Astrocyte of the hippocampus (primary cell): ENCODE data around the gene ALG5.

Experiments
- DNase-seq: peaks from one replicate; pipeline ENCODE4 v3.0.0; 2011; ENCODE audit warnings: low read depth, low spot score

The ALG5 gene, protein sequence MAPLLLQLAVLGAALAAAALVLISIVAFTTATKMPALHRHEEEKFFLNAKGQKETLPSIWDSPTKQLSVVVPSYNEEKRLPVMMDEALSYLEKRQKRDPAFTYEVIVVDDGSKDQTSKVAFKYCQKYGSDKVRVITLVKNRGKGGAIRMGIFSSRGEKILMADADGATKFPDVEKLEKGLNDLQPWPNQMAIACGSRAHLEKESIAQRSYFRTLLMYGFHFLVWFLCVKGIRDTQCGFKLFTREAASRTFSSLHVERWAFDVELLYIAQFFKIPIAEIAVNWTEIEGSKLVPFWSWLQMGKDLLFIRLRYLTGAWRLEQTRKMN

DNA sequence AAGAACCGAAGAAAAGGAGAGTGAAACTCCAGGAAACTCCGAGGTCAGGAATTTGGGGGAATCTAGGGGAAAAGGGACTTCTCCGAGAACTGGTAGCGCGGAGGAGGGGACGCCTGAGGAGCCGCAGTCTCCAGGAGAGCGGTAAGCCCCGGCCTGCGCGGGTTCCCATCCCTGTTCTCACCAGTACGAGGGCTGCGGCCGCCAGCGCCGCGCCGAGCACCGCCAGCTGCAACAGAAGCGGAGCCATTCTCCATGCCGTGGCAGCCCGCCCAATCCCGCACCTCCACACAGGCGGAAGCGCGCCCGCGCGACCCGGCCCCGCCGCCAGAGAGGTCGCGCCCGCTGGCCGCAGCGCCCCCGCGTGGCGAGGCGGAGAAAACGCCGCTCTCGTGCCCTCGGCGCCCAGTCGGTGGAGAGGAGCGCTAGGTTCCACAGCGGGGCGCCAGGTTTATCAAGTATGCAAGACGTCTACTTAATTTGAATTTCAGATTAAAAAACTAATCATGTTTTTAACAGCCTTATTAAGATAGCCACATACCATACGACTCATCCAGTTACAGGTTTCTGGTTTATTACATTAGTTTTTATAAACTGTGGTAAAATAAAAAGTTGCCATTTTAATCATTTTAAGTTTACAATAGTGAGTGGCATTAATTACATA lies at the start of gene ALG5:
TSS of gene ALG5 (minus strand) at position 287 of the 661 bp plus-strand sequence. CDS start at position 247, 40 bp downstream.
- peak; percentile 97 for DNase-seq

DNA sequence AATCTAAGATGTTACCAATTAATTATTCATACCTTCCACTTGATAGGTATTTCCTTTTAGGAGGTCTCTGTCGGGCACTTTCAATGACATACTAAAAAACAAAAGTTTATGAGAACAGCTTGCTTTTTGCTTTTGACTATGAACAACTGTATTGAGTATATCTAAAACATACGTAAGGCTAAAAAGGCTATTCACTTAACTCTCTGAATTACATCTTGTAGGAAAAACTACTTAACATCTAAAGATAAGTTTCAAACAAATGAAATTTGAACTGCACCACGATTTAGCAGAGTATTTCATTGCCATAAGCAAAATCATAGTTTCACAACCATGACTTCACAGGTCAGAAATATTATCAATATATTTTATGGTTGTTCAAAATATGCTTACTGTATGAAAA lies 48.7 kb upstream of the ALG5 start:
- no peak for DNase-seq

DNA sequence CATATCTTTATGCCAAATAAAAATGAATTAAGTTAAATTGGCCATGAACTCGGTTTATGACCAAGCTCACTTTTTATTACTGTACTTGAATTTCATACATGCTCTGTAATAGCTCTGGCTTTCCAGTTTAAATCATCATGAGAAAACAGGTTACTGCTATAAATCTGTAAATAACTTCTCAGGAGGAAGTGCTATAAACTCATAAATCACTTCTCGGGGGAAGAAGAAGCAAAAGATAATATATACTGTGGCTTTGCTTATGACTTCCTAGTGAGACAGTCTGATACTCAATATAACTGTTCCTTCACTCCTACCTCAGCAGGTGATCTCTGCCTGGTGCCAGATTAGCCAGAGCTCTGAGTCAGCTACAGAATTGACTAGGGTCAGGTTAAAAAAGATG lies 47.9 kb upstream of the ALG5 start:
- no peak for DNase-seq

DNA sequence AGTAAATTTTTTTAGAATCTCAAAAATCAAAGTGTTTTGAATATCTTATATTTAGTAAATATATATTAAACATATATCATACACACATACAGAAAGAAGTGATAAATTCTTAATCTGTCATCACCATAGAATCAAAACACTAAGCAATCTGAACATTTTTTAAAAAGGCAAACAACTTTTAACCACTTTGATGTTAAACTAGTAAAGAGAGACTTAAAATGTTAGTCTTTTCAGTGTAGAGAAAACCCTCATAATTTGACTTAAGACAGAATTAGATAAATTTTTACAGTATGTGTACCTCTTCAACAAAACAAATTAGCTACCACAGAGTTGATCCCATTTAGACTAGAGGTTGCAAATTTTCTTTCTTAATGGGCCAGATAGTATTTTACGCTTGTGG lies 46.9 kb upstream of the ALG5 start:
- no peak for DNase-seq

DNA sequence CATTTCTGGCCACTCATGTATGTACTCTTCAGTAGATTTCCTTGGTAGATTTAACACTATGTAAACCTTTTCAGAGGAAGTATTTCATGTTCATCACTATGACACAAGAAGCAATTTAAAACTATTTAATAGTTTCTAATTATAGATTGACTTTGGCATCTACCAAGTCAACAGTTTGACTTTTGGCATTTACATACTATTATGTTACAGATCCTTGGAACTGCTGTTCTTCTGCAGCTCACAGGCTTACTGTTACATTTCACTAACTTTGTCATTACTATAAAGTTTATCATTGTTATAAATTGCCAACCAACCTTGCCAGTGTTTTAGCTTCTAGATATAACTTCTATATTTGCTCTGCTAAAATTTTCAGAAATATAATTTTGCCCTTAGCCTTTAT lies 41.6 kb upstream of the ALG5 start:
- no peak for DNase-seq

DNA sequence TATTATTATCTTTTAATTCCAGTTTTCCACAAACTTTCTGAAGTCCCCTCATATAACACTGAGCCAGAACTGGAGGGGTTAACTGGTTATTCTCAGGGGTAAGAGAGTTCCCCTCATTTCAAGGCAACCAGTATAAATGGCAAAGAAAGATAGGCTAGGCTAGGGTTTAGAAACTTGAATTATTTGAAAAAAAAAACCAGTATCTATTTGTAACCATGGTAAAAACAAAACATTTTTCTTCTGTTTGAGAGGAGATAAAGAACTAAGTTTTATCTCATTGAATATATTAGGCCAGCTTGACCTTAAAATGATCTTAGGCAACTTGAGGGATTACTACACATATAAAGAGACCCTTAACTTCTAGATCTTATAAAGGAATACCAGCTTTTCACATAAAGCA lies 40.8 kb upstream of the ALG5 start:
- no peak for DNase-seq

DNA sequence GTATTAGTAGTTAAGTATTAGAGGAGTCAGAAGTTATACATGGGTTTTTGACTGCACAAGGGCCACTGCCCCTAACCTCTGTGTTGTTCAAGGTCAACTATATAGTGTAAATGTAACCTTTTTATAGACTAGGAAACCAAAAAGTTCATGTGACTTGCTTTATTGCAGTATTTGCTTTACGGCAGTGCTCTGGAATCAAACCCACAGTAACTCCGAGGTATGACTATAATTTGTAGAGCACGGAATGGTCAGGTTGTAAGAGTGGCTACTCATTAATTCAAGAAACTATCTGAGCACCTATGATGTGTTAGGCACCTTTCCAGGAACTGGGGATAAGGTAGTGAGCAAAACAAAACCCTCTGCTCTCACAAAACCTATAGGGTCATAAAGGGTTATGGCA lies 38.1 kb upstream of the ALG5 start:
- DNase-seq, result no peak

DNA sequence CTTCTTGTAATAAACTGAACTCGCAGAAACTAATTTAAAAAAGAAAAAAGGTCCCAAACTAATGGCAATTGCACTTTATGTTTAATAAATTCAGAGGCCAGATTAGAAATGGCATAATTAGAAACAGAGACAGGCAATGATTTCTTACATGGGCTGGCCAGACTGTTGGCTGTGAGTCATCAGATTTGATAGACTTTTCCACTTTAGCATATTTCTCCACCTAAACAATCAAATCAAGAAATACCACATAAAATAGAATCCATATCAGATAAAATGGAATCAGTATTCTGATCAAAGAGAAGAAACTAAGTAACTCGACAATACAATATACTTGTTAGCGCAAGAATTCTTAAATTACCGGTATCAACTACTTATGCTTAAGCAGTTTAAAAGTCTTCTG lies 30.5 kb upstream of the ALG5 start:
- DNase-seq, result peak; percentile 23

DNA sequence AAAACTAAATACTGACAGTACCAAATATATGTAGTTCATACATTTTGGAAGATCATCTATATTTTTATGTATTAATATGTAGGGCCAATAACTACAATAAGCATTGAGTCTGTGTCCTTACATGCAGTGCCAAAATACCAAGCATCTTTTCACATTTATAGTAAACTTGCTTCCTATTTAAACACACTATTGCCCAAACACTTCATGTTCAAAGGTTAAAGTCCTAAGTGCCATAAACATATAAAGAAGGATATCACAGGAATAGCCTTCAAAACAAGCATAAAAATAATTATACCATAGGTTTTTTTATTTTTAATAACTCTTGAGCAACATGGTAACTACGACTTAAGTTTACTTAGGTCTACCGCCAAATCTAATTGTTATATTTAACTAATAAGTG lies 28.5 kb upstream of the ALG5 start:
- no peak for DNase-seq

DNA sequence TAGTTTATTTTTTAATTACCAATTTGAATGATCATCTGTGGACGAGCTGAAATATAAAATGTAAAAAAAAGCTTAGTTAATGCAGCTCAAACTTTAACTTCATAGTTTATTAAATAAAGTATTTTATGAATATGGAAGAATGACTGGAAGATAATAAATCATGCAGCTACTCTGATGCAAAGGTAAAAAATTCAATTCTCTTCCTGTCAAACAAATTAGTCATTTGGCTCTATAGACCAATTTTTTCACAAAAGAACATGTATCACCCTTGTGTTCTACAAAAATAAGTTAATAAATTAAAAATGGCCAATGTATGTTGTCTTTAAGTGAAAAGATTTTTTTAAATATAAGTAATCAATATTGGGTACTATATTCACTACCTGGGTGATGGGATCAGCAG lies 27.6 kb upstream of the ALG5 start:
- no peak for DNase-seq

DNA sequence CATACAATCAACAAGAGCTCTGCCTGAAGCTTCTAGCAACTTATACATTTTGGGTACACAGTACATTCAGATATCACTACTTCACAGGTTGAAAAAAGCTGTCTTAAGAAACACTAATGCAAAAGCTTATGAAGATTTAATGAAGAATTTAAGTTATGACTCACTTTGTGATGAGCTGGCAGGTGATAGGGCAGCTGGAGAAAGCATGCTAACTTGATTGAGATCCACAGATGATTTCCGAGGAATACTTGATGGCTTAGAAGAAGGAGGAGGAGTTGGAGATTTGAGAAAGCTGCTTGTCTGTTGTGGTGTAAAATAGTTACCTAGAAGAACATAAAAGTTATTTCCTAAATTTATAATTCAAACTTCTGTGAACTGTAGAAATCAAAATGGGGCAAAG lies 24.7 kb upstream of the ALG5 start:
- peak; percentile 6 for DNase-seq

DNA sequence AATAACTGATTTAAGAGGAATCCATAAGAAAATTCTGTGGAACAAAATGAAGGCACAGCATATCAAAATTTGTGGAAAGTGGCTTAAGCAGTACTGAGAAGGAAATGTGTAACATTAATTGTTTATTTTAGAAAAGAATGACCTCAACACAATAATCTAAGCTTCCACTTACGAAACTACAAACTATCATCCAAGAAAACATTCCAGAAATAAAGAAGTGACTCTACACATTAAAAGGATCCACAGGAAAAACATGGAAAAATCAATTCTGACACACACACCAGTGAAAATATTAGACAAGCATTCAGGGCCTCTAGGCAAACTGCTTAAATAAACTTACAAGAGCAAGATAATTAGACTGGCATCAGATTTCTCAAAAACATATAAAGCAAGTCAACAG lies 15.5 kb upstream of the ALG5 start:
- no peak for DNase-seq

DNA sequence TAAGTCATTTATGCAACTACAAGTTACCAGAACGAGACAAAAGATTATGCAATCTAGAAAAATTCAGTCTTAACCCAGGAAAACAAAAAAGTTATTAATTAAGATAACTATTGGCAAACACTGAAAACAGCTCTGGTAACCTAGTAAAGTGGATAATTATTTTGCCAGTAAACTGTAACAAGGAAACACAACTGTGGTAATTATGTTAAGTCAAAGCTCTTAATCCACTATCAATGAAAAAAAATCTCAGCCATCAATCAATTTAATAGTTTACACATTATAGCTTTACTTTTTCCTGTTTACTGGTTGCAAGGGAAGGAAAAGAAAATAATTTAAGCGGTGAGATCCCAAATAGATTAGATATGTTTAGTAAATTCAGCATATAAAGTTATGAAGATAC lies 12.6 kb upstream of the ALG5 start:
- no peak for DNase-seq

DNA sequence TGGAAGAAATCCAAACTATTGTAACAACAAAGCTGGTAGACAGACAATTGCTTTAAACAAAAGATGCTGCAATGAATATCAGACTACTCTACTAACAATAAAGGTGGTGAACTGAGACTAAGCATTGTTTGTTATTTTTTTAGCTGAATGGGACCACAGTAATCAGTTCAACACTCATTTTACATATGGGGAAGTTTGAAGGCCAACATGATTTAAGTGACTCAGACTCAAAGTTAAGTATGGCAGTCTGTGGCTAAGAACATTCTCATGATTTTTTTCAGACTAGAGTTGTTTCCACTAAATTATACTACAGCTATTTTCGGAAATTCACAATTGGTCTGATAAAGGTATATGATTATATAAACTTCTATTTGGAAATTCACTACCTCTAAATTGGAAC lies 11.9 kb upstream of the ALG5 start:
- DNase-seq, result no peak

DNA sequence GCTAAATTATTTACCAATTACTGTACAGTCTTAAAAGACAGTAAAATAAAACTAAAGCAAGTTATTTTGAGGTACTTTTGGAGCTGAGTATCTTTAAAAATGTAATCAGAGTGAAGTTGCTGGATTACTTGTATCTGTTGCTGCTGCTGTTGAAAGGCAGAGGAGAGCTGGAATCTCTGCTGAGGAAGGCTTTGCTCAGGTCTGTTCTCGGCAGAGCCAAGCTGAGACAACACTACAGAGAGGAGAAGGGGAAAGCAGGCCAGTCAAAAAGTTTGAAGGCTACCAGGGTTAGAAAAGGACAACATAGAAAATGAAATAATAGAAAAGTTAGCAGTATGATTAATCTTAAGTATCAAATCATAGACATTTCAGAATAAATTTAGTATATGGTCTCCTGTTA lies 11.3 kb upstream of the ALG5 start:
- DNase-seq, result no peak

DNA sequence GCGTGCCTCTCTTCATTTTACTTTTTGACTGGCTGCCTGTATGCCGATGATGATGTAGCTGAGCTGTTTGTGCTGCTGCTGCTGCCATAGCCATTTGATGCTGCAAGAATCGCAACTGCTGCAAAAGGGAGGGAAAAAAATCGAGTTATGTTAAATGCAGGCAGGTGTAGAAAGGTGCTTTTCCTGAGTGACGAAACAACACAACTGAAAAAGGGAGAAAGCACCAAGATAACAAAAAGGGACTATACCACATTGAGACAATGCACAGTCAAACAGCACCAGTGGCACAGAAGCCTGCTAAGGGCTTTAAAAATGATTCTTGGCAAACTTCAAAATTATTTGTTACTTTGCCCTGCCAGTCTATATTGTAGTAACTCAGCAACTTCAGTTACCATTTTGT lies 10.6 kb upstream of the ALG5 start:
- DNase-seq, result no peak

DNA sequence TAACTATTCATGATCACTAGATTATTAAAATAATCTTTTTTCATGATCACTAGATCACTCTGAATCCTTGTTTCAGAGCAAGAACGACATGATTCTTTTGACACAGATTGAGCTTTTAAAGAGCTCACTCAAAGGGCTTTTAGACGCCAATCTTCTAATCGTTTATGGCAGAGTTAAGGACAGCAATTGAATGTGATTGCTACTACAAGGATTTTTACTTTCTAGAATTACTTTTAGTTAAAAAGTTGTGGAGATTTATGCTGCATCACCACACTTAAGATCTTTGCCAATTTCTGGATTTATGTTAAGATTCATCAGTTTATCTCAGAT lies 2.7 kb upstream of the ALG5 start:
- no peak for DNase-seq

DNA sequence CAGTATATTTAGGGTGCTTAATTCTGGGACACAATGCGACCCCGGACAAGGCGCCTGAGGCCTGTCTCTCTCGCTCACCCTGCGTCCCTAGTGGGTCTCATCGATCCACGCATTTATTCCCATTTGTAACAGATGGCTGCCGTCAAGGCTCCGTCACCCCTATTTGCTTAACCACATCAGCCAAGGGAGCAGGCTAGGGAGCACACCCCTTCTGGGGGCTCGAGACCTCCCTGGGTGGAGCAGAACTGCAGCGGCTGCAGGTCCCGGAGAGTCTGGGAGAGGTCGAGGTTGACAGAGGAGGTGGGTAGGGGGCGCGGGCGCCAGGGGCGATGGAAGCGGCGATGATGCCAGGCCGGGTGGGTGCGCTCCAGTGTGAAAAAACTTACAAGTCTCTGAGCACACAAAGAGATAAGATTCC lies 507 bp downstream of the ALG5 start:
- DNase-seq, result peak; percentile 30

DNA sequence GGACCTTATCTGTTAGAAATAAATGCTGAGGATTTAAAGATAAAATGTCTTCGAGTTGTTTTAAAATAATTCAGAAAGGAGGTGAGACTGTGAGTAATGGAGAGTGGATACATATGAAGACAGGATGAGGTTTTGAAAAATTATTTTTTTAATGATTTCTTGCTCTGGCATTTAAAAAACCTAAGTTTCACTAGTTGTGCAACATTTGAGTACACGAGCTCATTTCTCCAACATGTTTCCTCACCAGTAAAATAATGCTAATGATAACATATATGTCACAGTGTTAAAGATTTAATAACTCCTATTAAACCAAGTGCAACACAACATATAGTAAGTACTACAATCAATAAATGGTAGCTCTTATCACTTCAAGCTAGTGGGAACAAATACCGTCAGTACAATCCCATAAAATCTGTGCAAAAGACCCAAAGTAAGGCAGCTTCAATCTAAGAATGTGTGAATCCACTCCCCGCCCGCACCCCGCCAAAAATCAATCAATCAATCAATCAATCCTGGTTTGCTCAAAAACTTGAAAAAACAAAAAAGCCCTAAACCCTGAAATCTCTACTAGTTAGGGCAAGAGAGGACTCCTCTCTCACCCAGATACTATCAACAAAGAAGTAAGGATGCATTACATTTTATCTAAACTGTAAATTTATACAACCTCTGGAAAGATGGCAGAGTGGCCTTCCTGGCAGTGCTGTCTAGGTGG lies 1.3 kb downstream of the ALG5 start:
- DNase-seq, result no peak

DNA sequence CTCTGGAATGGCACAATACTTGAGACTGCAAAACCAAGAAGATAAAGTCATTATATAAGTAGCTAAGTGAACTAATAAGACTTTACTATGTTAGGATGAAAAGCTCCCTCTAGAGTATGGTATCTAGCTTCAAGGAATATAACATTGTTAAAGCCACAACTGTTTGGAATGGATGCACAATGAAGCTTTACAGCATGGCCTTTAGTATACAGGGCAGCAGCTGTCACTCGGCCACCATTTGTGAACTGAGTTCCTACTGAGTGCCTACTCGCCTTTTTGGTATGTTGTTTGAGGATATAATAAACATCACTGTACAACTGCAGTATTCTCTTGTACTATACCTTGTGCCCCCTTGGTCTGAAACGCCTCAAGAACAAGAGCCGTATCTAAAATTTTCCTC lies 6.8 kb downstream of the ALG5 start:
- DNase-seq, result no peak

DNA sequence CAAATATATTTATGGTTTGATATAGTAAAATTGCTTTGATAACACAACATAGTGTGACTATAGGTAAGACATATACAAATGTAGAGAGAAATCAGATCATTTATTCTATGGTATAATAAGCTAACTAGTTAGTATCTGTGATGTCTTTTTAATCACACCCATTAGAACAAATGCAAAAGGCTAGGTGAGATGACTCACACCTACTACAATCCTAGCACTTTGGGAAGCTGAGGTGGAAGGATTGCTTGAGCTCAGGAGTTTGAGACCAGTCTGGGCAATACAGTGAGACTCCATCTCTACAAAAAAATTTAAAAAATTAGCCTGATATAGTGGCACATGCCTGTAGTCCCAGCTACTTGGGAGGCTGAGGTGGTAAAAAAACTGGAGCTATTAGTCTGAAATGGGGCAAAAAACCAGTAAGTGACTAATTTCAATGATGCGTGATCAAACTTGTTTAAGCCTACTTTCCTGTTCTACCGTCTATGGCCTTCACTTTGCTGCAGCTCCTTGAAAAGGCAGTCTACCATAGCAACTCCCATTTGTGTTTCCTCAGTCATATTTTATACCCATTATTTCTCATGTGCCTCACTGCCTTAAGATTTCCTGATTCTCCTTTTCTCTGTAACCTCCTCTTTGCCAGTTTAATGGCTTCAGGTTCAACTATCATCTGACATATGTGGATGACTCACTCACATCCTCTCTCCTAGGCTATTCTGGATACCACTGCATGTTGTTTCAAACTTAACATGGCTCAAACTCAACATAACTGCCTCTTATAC lies 12.5 kb downstream of the ALG5 start:
- no peak for DNase-seq

DNA sequence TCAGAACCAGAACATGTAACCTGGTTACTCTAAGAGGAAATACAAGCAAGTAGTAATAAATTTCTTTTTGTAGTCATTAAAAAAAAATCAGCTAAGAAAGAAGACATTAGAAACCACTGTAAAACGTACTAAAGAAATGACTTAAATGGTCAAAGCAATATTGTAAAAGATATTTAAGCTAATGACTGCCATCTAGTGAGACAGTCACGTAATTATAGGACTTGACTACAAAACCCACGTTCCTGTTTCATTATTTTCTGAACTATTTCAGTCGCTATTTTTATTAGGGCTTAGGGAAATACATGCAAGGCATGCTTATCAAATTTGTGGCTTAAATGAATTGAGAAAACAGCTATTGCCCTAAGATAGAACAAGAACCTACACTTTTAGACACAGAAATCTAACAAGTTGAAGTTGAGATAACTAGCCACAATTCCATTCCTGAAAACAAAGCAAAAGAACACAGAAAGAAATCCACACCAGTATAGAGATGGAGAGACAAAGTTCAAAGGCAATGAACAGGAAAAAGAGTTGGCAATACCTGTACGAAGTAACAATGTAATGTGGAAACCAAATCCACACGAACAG lies 17.9 kb downstream of the ALG5 start:
- peak; percentile 67 for DNase-seq
